OCI-LY7 (cell line): Measurements from ENCODE around the gene TRH. TPM values are rescaled to one million over a fixed set of nuclear protein-coding genes. Genes with fewer than 3 reads are reported as not detected.

ENCODE experiments used
- BruUV-seq: library from RNA; stranded (reverse); fragments of 400-500 nt; replicated peaks from 2 replicates; lab custom pipeline; 2021; lab: Mats Ljungman, UMichigan
- CTCF ChIA-PET: fragments of 300-600 bp; sonication (Branson Sonifier 250); formaldehyde crosslinking; loops from one replicate; lab custom pipeline; 2022; ENCODE audit warnings: antibody characterized with exemption; ENCODE audit not compliant: unreplicated experiment; lab: Charles Lee
- POLR2A ChIA-PET: fragments of 300-600 bp; sonication (Branson Sonifier 250); formaldehyde crosslinking; loops from one replicate; lab custom pipeline; 2022; ENCODE audit warnings: antibody characterized with exemption; lab: Charles Lee
- DNase-seq: peaks from one replicate; pipeline ENCODE4 v3.0.0-alpha.2; 2015; ENCODE audit warnings: low spot score
- H2AFZ ChIP-seq: fragments of 200-600 bp; sonication (generic), shearing (Covaris generic); 2 replicates; pipeline ENCODE4 v1.6.1; 2014; ENCODE audit warnings: mild to moderate bottlenecking, antibody characterized with exemption, low read length, moderate library complexity
- H3K27ac ChIP-seq: fragments of 200-600 bp; sonication (generic); 2 replicates; pipeline ENCODE4 v1.5.1; 2014; ENCODE audit warnings: mixed run types, low read depth, mild to moderate bottlenecking, moderate library complexity, low read length, inconsistent platforms; ENCODE audit not compliant: poor library complexity, severe bottlenecking
- H3K36me3 ChIP-seq: fragments of 200-600 bp; sonication (generic); 2 replicates; pipeline ENCODE4 v1.6.1; 2014; ENCODE audit warnings: mild to moderate bottlenecking, antibody characterized with exemption, low read length, moderate library complexity, mixed read lengths; ENCODE audit not compliant: insufficient read depth
- H3K4me1 ChIP-seq: fragments of 200-600 bp; sonication (generic); 2 replicates; pipeline ENCODE4 v1.5.1; 2014; ENCODE audit warnings: mild to moderate bottlenecking, low read length; ENCODE audit not compliant: insufficient read depth, poor library complexity, severe bottlenecking
- H3K4me2 ChIP-seq: fragments of 200-600 bp; sonication (generic); 2 replicates; pipeline ENCODE4 v1.6.1; 2014; ENCODE audit warnings: mild to moderate bottlenecking, low read length
- H3K4me3 ChIP-seq: fragments of 200-600 bp; sonication (generic); 2 replicates; pipeline ENCODE4 v1.5.1; 2014; ENCODE audit warnings: mild to moderate bottlenecking, low read depth, low read length; ENCODE audit not compliant: poor library complexity, severe bottlenecking
- H3K79me2 ChIP-seq: fragments of 200-600 bp; sonication (generic); 2 replicates; pipeline ENCODE4 v1.6.1; 2016; ENCODE audit warnings: low read depth, mild to moderate bottlenecking, low read length, moderate library complexity, mixed read lengths; ENCODE audit not compliant: insufficient read depth
- H3K9me2 ChIP-seq: fragments of 200-600 bp; sonication (generic); 2 replicates; pipeline ENCODE4 v1.6.1; 2016; ENCODE audit warnings: mild to moderate bottlenecking, low read length, mixed read lengths; ENCODE audit not compliant: insufficient read depth
- H3K9me3 ChIP-seq: fragments of 200-600 bp; sonication (generic); 2 replicates; pipeline ENCODE4 v1.6.1; 2014; ENCODE audit warnings: mild to moderate bottlenecking, mixed run types, low read length, mixed read lengths
- H4K20me1 ChIP-seq: fragments of 200-600 bp; sonication (generic); 2 replicates; pipeline ENCODE4 v1.6.1; 2014; ENCODE audit warnings: mild to moderate bottlenecking, antibody characterized with exemption, low read length, moderate library complexity, mixed read lengths; ENCODE audit not compliant: insufficient read depth
- EZH2phosphoT487 ChIP-seq: fragments of 200-600 bp; sonication (generic); IDR thresholded peaks from 2 replicates; pipeline ENCODE4 v1.6.1; 2018; ENCODE audit warnings: low read depth, borderline replicate concordance, mild to moderate bottlenecking, mixed run types, antibody characterized with exemption, low read length, moderate library complexity, mixed read lengths
- intact Hi-C: fragments of 100-400 bp; cut with micrococcal nuclease; formaldehyde crosslinking; loops from one replicate; pipeline ENCODE4 v1.10.0; 2022; ENCODE audit not compliant: unreplicated experiment
- total RNA-seq, 2 experiments: library from RNA; depleted of rRNA in 1 of 2; stranded (reverse); fragments of >200 nt in 1 of 2; shearing (Covaris generic) in 1 of 2; gene quantifications; 2 replicates each; pipeline ENCODE4 v1.2.3, GENCODE V29; 2014 to 2022
- TF ChIP-seq, protein P1 (sequence below): fragments of 200-600 bp; sonication (generic); conservative IDR thresholded peaks from 2 replicates; pipeline ENCODE4 v1.5.1; 2014; ENCODE audit warnings: mild to moderate bottlenecking, antibody characterized with exemption, low read length, moderate library complexity, mixed read lengths

The TRH gene
- total RNA-seq, 2 experiments from 2014 or later, result not detected

DNA sequence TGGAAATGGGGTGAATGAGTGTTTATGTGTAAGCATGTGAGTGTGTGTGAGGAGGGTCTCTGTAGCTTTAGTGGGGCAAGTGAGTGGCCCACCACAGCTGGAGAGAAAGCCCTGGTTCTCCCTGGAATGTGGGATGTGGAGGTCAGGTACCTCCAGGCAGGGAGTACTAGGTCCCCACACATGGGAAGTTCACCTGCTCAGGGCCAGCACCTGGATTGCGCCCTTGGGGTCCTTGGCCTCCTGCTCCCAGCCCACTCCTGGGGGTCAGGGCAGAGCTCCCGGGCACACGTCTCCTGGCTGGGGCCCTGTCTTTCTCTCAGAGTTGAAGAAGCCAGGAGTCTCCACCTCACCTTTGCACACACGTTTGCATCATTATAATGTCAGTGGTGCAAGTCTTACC lies 41.0 kb upstream of the TRH start:
- intact Hi-C loops, result no loop called here
- no peaks in the 10 kb centered on the region; the same call in 1 of the 2 replicates for H3K9me3 ChIP-seq
- POLR2A ChIA-PET, result no interaction called here
- no peaks in the 10 kb centered on the region for H4K20me1 ChIP-seq
- BruUV-seq, result no TSS peak
- CTCF ChIA-PET, result interaction anchor here (1.2 kb wide), 1 partner anchor 443 kb away, joined by 5 read pairs; no protein-coding TSS in a partner anchor
- no peak overlapping the region for H3K4me3 ChIP-seq
- no peaks in the 10 kb centered on the region for H3K9me2 ChIP-seq
- no peaks in the 10 kb centered on the region for H3K36me3 ChIP-seq
- H2AFZ ChIP-seq, result no peak overlapping the region
- H3K4me2 ChIP-seq, result no peak overlapping the region
- no peak overlapping the region for H3K27ac ChIP-seq
- no peak for TF ChIP-seq EZH2phosphoT487
- TF ChIP-seq, protein P1, sequence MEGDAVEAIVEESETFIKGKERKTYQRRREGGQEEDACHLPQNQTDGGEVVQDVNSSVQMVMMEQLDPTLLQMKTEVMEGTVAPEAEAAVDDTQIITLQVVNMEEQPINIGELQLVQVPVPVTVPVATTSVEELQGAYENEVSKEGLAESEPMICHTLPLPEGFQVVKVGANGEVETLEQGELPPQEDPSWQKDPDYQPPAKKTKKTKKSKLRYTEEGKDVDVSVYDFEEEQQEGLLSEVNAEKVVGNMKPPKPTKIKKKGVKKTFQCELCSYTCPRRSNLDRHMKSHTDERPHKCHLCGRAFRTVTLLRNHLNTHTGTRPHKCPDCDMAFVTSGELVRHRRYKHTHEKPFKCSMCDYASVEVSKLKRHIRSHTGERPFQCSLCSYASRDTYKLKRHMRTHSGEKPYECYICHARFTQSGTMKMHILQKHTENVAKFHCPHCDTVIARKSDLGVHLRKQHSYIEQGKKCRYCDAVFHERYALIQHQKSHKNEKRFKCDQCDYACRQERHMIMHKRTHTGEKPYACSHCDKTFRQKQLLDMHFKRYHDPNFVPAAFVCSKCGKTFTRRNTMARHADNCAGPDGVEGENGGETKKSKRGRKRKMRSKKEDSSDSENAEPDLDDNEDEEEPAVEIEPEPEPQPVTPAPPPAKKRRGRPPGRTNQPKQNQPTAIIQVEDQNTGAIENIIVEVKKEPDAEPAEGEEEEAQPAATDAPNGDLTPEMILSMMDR, result no peak
- no peaks in the 10 kb centered on the region for H3K4me1 ChIP-seq
- DNase-seq, result no peak
- H3K79me2 ChIP-seq, result no peaks in the 10 kb centered on the region

DNA sequence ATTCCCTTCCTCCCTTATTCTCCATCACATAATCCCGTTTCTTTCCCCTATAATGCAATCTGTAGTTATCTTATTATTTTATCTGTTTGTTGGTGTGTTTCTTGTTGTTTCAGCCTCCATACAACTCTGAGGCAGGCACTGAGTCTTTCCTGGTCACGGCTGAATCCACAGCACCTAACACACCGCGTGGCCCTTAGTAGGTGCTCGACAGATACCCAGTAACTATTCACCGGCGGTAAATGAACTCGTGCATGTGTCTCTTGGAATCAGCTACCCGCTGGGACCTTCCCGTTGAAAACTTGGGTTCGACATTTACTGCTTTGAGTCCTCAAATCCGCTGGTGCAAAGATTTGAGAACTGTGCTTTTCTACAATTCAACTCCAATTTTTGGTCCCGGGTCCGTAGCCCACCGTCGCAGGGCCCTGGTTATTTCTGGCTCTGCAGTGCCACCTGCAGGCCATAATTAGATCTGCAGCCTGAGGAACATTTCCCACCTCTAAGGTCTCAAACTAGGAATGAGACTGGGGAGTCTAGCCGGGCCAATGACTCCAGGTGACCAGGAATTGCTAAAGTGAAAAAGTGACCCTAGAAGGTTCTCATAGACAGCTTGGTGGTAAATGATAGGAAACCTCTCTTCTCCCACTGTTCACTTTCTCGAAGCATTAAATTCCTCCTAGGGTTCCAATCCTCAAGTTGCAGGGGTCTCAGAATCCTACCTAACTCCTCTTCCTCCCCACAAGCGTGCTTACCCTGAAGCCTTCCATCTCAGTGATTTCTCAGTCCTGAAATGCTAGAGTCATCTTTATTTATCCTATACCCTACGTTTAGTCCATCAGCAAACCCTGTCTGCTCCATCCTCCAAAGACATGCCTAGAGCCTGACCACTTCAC lies 40.0 kb upstream of the TRH start:
- Histone ChIP-seq H3K4me3 (no peak overlapping the region), H3K4me2 (peak overlapping the region; percentile 32; the same call in 1 of the 2 replicates), H3K4me1 (no peaks in the 10 kb centered on the region), H3K9me3 (no peaks in the 10 kb centered on the region; the same call in 1 of the 2 replicates), H4K20me1 (no peaks in the 10 kb centered on the region), H3K36me3 (no peaks in the 10 kb centered on the region), H3K9me2 (no peaks in the 10 kb centered on the region), H3K79me2 (no peaks in the 10 kb centered on the region), H2AFZ (no peak overlapping the region), H3K27ac (no peak overlapping the region)
- ChIA-PET CTCF (interaction anchor here (1.2 kb wide), 1 partner anchor 444 kb away, joined by 5 read pairs; no protein-coding TSS in a partner anchor), POLR2A (interaction anchor here (0.6 kb wide), 1 partner anchor 218 kb away, joined by 5 read pairs; no protein-coding TSS in a partner anchor)
- TF ChIP-seq, protein P1, result peak; percentile 99
- TF ChIP-seq EZH2phosphoT487, result no peak
- DNase-seq, result peak; percentile 41
- BruUV-seq, result no TSS peak
- intact Hi-C loops, result loop anchor here (1.0 kb wide), 4 partner anchors 105 to 444 kb away; no protein-coding TSS in a partner anchor

DNA sequence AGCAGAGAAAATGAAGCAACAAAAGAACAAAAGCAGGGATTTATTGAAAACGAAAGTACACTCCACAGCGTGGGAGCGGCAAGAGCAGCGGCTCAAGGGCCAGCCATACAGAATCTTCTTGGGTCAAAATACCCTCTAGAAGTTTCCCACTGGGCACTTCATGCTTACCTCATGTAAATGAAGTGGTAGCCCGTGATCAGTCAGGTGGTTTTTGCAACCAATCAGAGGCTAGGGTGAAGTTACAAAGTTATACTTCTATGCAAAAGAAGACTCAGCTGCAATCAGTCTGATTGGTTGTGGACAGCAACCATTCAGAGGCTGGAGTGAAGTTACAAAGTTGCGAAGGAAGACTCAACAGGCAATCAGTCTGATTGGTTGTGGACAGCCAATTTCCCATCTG lies 37.8 kb upstream of the TRH start:
- H2AFZ ChIP-seq, result no peak overlapping the region

More for the DNA sequence above, 37.8 kb upstream of the TRH start:
- no peaks in the 10 kb centered on the region for H3K36me3 ChIP-seq
- BruUV-seq, result no TSS peak
- H3K9me2 ChIP-seq, result no peaks in the 10 kb centered on the region
- CTCF ChIA-PET, result no interaction called here
- H4K20me1 ChIP-seq, result no peaks in the 10 kb centered on the region
- H3K9me3 ChIP-seq, result no peaks in the 10 kb centered on the region
- H3K4me2 ChIP-seq, result peak overlapping the region; percentile 4; the same call in 1 of the 2 replicates
- H3K79me2 ChIP-seq, result no peaks in the 10 kb centered on the region
- TF ChIP-seq EZH2phosphoT487, result no peak
- TF ChIP-seq, protein P1, result no peak
- DNase-seq, result no peak
- no peak overlapping the region for H3K4me3 ChIP-seq
- H3K4me1 ChIP-seq, result no peaks in the 10 kb centered on the region
- H3K27ac ChIP-seq, result no peak overlapping the region
- intact Hi-C loops, result no loop called here
- POLR2A ChIA-PET, result no interaction called here
